ENCODE results near the gene CDIPT.
"Not testable (repeated sequence)": the region's sequence is repeated elsewhere in the genome, so short reads cannot be mapped to it uniquely, and the experiment has no call there.

The CDIPT gene

GRCh38 chr16:29841631-29842030 is 21.4 kb downstream of the CDIPT start:
- TF ChIP-seq CTCF (IDR thresholded peaks at IDR 0.05; ENCODE audit: low read depth, low read length, missing control alignments): no peak
- H3K4me3 ChIP-seq (ENCODE audit: low read depth, low read length): no peak overlapping the region
- DNase-seq (ENCODE audit: low read depth): no peak

GRCh38 chr16:29840240-29840639 is 22.8 kb downstream of the CDIPT start:
- DNase-seq (ENCODE audit: low read depth): no peak
- no peak overlapping the region for H3K4me3 ChIP-seq (ENCODE audit: low read depth, low read length)
- no peak for TF ChIP-seq CTCF (IDR thresholded peaks at IDR 0.05; ENCODE audit: low read depth, low read length, missing control alignments)

- DNase-seq (ENCODE audit: low read depth): no peak
- H3K4me3 ChIP-seq (ENCODE audit: low read depth, low read length): no peak overlapping the region
- TF ChIP-seq CTCF (IDR thresholded peaks at IDR 0.05; ENCODE audit: low read depth, low read length, missing control alignments): no peak
Measured at GRCh38 chr16:29839822-29840221, 23.2 kb downstream of the CDIPT start.

GRCh38 chr16:29837841-29838240 is 25.2 kb downstream of the CDIPT start:
- no peak for DNase-seq (ENCODE audit: low read depth)
- no peak for TF ChIP-seq CTCF (IDR thresholded peaks at IDR 0.05; ENCODE audit: low read depth, low read length, missing control alignments)
- H3K4me3 ChIP-seq (ENCODE audit: low read depth, low read length): no peak overlapping the region

- TF ChIP-seq CTCF (IDR thresholded peaks at IDR 0.05; ENCODE audit: low read depth, low read length, missing control alignments): no peak
Measured at GRCh38 chr16:29836623-29837022, 26.4 kb downstream of the CDIPT start.

GRCh38 chr16:29835926-29836325 is 27.1 kb downstream of the CDIPT start:
- no peak for DNase-seq (ENCODE audit: low read depth)
- no peak for TF ChIP-seq CTCF (IDR thresholded peaks at IDR 0.05; ENCODE audit: low read depth, low read length, missing control alignments)

More at GRCh38 chr16:29836623-29837022, 26.4 kb downstream of the CDIPT start:
- H3K4me3 ChIP-seq (ENCODE audit: low read depth, low read length): no peak overlapping the region
- no peak for DNase-seq (ENCODE audit: low read depth)

GRCh38 chr16:29834079-29834478 is 28.9 kb downstream of the CDIPT start:
- H3K4me3 ChIP-seq (ENCODE audit: low read depth, low read length): no peak overlapping the region
- no peak for DNase-seq (ENCODE audit: low read depth)
- TF ChIP-seq CTCF (IDR thresholded peaks at IDR 0.05; ENCODE audit: low read depth, low read length, missing control alignments): no peak

More at GRCh38 chr16:29835926-29836325, 27.1 kb downstream of the CDIPT start:
- H3K4me3 ChIP-seq (ENCODE audit: low read depth, low read length): no peak overlapping the region

GRCh38 chr16:29833219-29833618 is 29.8 kb downstream of the CDIPT start:
- DNase-seq (ENCODE audit: low read depth); H3K4me3 ChIP-seq (ENCODE audit: low read depth, low read length): not testable (repeated sequence)
